Uterus (tissue), 2 donors: Measurements from ENCODE around the gene DUSP10.

ENCODE experiments used
- POLR2A ChIP-seq, 2 donors: fragments of 450-650 bp; IDR thresholded peaks; one replicate each; pipeline ENCODE4 v1.6.1; 2016; ENCODE audit warnings: antibody characterized with exemption in 2 of 2, mild to moderate bottlenecking in 1 of 2, moderate library complexity in 1 of 2
- TF ChIP-seq, protein P1 (sequence below), 4 experiments: fragments of 200-600 bp in 2 of 4; fragments of 450-650 bp in 2 of 4; sonication (generic) in 2 of 4; IDR thresholded peaks; one replicate each; pipeline ENCODE4 v1.5.1; 2016 to 2019; ENCODE audit warnings: antibody characterized with exemption in 4 of 4, mild to moderate bottlenecking in 2 of 4, moderate library complexity in 1 of 4

DNA sequence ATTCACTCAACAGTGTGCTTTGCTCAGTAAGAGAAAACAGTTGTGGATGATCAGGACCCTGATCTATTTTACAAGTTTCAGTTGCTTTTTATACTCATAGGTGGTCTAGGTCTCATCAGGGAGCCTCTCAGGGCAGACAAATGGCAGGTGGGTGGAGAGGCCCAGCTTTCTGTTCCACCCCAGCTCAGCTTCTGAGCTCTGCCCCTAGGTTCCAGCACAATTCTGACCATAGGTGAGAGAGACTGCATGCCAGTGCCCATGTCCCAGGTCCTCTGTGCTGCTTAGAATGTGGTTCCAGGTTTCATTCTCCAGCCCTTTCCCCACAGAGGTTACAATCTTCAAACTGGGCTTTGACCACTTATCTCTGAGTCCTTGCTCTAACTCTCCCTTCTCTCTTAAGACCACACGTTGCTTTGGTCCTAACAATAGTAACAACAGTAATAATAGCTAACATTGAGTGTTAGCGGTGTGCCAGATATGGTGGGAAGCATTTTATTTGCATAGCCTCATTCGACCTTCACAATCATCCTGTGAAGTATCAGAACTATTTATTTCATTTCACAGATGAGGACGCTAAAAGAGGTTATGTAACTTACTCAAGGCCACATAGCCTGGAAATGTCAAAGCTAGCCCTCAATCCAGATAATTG lies 19.6 kb upstream of the DUSP10 start:
- TF ChIP-seq, protein P1, sequence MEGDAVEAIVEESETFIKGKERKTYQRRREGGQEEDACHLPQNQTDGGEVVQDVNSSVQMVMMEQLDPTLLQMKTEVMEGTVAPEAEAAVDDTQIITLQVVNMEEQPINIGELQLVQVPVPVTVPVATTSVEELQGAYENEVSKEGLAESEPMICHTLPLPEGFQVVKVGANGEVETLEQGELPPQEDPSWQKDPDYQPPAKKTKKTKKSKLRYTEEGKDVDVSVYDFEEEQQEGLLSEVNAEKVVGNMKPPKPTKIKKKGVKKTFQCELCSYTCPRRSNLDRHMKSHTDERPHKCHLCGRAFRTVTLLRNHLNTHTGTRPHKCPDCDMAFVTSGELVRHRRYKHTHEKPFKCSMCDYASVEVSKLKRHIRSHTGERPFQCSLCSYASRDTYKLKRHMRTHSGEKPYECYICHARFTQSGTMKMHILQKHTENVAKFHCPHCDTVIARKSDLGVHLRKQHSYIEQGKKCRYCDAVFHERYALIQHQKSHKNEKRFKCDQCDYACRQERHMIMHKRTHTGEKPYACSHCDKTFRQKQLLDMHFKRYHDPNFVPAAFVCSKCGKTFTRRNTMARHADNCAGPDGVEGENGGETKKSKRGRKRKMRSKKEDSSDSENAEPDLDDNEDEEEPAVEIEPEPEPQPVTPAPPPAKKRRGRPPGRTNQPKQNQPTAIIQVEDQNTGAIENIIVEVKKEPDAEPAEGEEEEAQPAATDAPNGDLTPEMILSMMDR (IDR thresholded peaks at IDR 0.05) = no peak
- TF ChIP-seq POLR2A (IDR thresholded peaks at IDR 0.05) = no peak
